Stimulated activated CD8-positive, alpha-beta memory T cell treated with anti-CD3 and anti-CD28 coated beads, Interleukin-7, amount 100 ng/mL, for 1 hour (primary cell): Measurements from ENCODE around the gene LAIR2.

Experiments
- DNase-seq, 2 donors: peaks; one replicate each; pipeline ENCODE4 v3.0.0-alpha.2; 2020; ENCODE audit warnings: low read depth in 2 of 2

The LAIR2 gene

GRCh38 chr19:54502518-54503048, at the start of gene LAIR2:
LAIR2 (plus strand) TSS chr19:54502831; CDS start chr19:54502919, 88 bp downstream.
- DNase-seq: no peak

GRCh38 chr19:54453921-54454780, 48.5 kb upstream of the LAIR2 start:
- DNase-seq: no peak

GRCh38 chr19:54454781-54455675, 47.6 kb upstream of the LAIR2 start:
- DNase-seq: no peak

- DNase-seq: no peak
Measured at GRCh38 chr19:54455786-54456422, 46.7 kb upstream of the LAIR2 start.

DNA sequence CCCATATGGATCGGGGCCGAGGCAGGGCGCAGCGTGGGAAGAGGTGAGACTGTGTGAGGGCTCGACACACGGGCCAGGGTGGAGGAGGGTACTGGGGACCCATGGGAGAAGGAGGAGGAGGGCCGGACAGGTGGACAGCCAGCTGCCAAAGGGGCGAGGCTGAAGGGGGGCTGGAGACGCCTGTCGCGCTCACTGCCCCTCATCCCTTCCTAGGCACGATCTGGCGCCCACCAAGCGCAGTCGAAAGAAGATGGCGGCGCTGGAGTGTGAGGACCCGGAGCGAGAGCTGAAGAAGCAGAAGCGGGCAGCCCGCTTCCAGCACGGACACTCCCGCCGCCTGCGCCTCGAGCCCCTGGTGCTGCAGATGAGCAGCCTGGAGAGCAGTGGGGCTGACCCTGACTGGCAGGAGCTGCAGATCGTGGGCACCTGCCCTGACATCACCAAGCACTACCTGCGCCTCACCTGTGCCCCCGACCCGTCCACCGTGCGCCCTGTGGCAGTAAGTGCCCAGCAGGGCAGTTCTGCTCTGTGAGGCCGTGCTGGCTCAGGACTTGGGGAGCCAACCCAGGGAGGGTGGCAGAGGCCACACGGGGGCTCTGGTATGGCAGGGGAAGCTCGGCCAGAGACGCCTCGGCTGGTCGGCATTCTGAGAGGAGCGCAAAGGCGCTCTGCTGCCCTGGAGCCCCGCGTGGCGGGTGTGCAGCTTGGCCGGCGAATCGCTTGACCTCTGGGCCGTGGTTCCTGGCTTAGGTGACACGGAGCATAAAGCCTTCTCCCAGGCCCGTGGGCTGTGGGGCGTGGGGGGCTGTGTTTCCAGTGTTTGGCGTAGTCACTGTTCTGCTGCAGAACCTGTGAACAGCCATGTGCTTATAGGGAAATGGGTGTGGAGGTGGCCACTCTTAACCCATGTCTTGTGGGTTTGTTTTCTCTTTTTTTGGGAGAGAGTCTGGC, 45.9 kb upstream of the LAIR2 start:
- DNase-seq: no peak

DNA sequence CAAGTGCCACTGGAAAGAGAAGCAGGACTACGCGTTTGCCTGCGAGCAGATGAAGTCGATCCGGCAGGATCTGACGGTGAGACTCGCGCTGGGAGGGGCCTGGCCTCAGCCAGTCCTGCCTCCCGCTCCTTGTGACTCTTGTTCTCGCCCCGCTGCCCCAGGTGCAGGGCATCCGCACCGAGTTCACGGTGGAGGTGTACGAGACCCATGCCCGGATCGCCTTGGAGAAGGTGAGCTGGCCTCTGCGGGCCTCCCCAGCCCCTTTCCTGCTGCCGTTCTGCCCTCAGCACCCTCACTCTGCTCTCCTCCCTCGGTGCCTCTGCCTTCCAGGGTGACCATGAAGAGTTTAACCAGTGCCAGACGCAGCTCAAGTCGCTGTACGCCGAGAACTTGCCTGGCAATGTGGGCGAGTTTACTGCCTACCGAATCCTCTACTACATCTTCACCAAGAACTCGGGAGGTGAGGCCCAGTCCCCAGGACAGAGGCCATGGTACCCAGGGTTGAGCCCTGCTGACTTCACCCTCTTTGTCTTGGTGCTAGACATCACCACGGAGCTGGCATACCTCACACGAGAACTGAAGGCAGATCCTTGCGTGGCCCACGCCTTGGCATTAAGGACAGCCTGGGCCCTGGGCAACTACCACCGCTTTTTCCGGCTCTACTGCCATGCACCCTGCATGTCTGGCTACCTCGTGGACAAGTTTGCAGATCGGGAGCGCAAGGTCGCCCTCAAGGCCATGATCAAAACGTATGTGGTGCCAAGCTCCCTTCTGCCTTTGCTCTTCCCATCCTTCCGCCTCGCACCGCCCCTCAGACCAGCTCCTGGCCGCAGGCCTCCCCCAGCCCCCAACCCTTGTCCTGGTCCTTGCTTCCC, 44.6 kb upstream of the LAIR2 start:
- no peak for DNase-seq

- DNase-seq: no peak
Measured at GRCh38 chr19:54458648-54459281, 43.9 kb upstream of the LAIR2 start.

DNA sequence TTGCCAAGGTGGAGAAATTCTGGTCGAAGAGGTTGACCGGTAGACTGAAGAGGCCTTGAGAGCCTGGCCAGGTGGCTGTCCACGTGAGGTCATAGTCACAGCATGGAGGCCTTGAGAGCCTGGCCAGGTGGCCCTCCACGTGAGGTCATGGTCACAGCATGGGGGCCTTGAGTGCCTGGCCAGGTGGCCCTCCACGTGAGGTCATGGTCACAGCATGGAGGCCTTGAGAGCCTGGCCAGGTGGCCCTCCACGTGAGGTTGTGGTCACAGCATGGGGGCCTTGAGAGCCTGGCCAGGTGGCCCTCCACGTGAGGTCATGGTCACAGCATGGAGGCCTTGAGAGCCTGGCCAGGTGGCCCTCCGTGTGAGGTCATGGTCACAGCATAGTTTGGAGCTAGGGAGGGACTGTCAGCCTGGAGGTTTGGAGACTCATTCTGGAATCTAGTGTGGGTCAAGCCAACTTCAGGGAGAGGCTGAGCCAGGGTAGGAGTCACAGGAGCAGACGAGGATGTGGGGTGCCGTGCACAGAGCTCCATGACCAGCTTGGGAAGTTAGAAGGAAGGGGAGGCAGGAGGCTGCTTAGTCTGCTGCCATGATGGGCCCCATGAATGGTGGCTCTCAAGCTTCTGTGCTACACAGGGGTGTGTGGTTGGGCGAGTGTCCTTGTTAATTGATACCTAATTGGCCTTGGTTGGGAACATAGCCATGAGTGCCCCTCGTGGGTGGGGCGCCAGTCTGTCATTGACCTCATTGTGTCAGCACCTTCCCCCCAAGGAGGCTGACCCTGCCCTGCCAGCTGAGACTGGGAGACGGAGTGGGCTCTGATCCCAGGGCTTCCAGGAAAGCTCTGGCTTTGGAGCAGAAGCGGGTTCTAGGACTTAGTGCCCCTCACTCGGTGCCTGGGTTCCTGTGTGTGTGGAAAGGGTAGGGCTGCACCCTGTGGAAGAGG, 43.1 kb upstream of the LAIR2 start:
- no peak for DNase-seq

DNA sequence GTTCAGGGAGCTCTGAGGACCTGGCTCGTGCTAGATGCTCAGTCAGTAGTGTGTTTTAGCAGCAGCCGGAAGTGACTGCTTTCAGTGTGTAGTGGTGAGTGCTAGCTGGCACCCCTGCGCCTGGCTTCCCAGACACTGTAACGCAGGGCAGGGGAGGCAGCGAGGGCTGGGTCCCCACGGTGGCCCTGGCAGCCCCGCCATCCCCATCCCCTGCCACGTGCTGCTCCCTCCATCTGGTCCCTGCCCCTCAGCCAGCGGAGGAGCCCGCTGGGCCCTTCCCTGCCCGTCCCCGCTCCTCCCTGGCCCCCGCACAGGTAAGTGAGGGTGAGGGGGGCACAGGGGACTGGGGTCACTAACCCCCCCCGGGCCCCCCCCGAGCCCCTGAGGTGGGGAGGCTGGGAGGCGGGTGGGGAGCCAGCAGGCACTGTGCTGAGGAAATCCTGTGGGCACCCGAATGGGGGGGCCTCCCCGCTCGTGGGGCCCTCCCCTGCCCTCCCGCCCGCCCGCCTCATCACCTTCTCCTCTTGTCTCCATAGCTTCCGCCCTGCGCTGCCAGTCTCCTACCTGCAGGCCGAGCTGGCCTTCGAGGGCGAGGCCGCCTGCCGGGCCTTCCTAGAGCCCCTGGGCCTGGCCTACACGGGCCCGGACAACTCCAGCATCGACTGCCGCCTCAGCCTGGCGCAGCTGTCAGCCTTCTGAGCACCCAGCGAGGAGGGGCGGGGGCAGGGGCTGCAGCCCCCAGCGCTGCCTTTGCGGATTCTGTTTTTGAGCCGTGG, 42.2 kb upstream of the LAIR2 start:
- DNase-seq: no peak

- no peak for DNase-seq
Measured at GRCh38 chr19:54461210-54461609, 41.4 kb upstream of the LAIR2 start.

- no peak for DNase-seq
Measured at GRCh38 chr19:54461613-54462012, 41.0 kb upstream of the LAIR2 start.

DNA sequence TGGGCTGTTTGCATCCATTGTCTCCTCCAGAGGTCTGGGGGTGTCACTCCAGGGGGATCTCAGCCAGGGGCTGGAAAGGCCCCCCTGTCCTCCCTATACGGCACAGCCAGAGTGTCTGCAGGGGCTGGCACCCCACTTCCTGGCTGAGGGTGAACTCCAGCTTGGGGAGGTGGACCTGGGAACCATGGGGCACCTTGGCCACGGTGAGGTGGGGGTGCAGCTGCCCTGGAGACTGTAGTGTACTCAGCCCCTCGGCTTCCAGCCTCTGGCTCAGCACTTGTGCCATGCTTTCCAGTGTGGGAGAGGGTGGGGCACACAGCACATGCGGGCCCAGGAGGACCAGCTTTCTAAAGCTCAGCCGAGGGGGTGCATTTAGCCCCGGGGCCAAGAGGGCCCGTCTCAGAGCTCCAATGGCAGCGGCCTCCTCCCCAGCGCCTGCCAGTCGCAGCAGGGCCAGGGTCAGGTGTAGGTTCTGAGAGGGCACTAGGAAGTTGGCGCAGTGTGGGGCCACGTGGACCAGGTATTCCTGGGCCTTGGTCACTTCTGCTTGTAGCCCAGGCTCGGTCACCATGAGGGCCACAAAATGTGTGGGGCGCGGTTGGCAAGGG, 40.5 kb upstream of the LAIR2 start:
- no peak for DNase-seq

DNA sequence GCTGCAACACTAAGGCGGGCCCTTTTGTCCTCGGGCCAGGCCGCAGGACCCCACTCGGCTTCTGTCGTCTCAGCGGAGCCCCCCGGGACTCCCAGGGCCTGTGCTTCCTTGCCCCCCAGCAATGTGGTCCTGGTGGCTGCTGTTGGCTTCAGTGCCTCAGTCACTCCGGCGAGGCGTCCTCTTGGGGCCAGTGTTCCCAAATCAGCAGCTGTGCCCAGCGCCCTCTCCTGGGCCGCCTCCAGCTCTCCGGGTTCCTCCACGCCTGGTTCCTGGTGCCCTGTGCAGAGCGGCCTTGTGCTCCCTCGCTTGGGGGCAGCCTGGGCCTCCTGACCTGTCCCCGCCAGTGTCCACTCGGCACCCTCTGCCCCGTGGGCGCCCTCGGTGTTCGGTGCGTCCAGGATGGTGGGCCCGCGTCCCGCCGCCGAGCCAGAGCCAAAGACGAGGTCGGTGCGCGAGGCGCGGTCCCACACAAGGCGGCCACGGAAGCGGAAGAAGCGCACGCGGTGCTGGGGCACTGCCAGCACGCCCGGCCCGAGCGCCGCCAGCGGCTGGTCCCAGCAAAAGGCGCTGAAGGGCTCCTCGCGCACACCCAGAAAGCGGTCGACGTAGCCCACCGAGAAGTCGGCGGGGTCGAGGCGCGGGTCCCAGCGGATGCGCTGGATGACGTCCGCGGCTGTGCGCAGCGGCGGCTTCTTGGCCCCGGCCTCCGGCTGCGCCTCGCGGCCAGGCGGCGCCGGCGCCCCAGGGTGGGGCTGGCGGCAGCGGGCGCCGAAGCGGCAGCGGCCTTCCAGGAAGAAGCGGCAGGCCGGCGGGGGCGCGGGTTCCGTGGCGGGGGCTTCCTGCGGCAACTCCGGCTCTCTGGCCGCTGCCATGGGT, 39.7 kb upstream of the LAIR2 start:
- DNase-seq: peak; percentile 31 to 38

GRCh38 chr19:54463531-54464043, 39.0 kb upstream of the LAIR2 start, which contains the start of gene LENG9:
LENG9 (minus strand) TSS chr19:54463778; CDS start chr19:54463526, 252 bp downstream.
- peak; percentile 72 to 81 for DNase-seq

- peak; percentile 38 to 59 for DNase-seq
Measured at GRCh38 chr19:54464044-54464629, 38.5 kb upstream of the LAIR2 start.
